Natural killer cell (primary cell): Measurements from ENCODE around the gene ZMIZ1. TPM values are rescaled to one million over a fixed set of nuclear protein-coding genes. Genes with fewer than 3 reads are reported as not detected.
A peak's percentile ranks its signal among the peaks of the same experiment; 100 is the strongest.

Source experiments
- ATAC-seq, 3 donors: fragments of 150-1000 bp in 2 of 3; fragments of 200-7000 bp in 1 of 3; cut with Tn5 transposase; 1 replicate in 1 of 3; 2 replicates in 2 of 3; pipeline ENCODE4 v1.10.0; 2021; ENCODE audit warnings: mild to moderate bottlenecking in 2 of 3, moderate library complexity in 2 of 3
- DNase-seq, 2 donors: peaks; one replicate each; pipeline versions ENCODE4 v3.0.0 to v3.0.0-alpha.2; 2013 to 2021; ENCODE audit warnings: mixed read lengths in 1 of 2
- H3K27ac ChIP-seq: one replicate; pipeline ENCODE4 v1.5.1; 2013; ENCODE audit warnings: mild to moderate bottlenecking, low read length
- H3K27me3 ChIP-seq: one replicate; pipeline ENCODE4 v1.6.1; 2013; ENCODE audit warnings: low read length; ENCODE audit not compliant: control insufficient read depth, insufficient read depth
- H3K36me3 ChIP-seq: one replicate; pipeline ENCODE4 v1.6.1; 2013; ENCODE audit warnings: low read length; ENCODE audit not compliant: control insufficient read depth, insufficient read depth
- H3K4me1 ChIP-seq: one replicate; pipeline ENCODE4 v1.6.1; 2013; ENCODE audit warnings: low read length; ENCODE audit not compliant: control insufficient read depth, insufficient read depth
- H3K4me3 ChIP-seq: one replicate; pipeline ENCODE4 v1.5.1; 2013; ENCODE audit warnings: low read length
- H3K9me3 ChIP-seq: one replicate; pipeline ENCODE4 v1.6.1; 2013; ENCODE audit warnings: low read length; ENCODE audit not compliant: control insufficient read depth, insufficient read depth
- H3K27ac Mint-ChIP-seq, 2 donors: one replicate each; pipeline ENCODE4 v1.8.0; 2022; ENCODE audit warnings: mild to moderate bottlenecking in 2 of 2, mixed read lengths in 2 of 2, moderate library complexity in 1 of 2
- H3K27me3 Mint-ChIP-seq, 2 donors: one replicate each; pipeline ENCODE4 v1.8.0; 2022; ENCODE audit warnings: low read depth in 2 of 2, mixed read lengths in 2 of 2
- H3K36me3 Mint-ChIP-seq: one replicate; pipeline ENCODE4 v1.8.0; 2022; ENCODE audit warnings: mixed read lengths
- H3K4me1 Mint-ChIP-seq, 2 donors: one replicate each; pipeline ENCODE4 v1.8.0; 2022; ENCODE audit warnings: mixed read lengths in 2 of 2
- H3K4me3 Mint-ChIP-seq: one replicate; pipeline ENCODE4 v1.8.0; 2022; ENCODE audit warnings: mild to moderate bottlenecking, moderate library complexity, mixed read lengths
- H3K9me3 Mint-ChIP-seq, 2 donors: one replicate each; pipeline ENCODE4 v1.8.0; 2022; ENCODE audit warnings: mixed read lengths in 2 of 2
- WGBS: methylation state at CpG from one replicate; pipeline ENCODE4 v1.1.7; 2013; ENCODE audit warnings: missing lambda C conversion rate; ENCODE audit not compliant: insufficient coverage; 5-methylcytosine and 5-hydroxymethylcytosine counted together
- intact Hi-C: fragments of 100-400 bp; cut with micrococcal nuclease; formaldehyde crosslinking; loops from one replicate; pipeline ENCODE4 v1.14.2; 2022
- total RNA-seq, 4 donors: library from RNA; stranded (reverse); fragments of 120-200 nt in 1 of 4; gene quantifications; one replicate each; pipeline versions ENCODE4 v1.2.3 to v1.2.4, GENCODE V29; 2013 to 2022
- TF ChIP-seq, protein P1 (sequence below): fragments of 200-600 bp; IDR thresholded peaks from one replicate; pipeline ENCODE4 v1.8.0; 2022; ENCODE audit warnings: antibody characterized with exemption

ZMIZ1 gene
- total RNA-seq, 3 donors from 2014 or later (not counting 1 experiment from before 2014, with no cell fraction given) = 36.5 to 51.5 (median 37.9) TPM

DNA sequence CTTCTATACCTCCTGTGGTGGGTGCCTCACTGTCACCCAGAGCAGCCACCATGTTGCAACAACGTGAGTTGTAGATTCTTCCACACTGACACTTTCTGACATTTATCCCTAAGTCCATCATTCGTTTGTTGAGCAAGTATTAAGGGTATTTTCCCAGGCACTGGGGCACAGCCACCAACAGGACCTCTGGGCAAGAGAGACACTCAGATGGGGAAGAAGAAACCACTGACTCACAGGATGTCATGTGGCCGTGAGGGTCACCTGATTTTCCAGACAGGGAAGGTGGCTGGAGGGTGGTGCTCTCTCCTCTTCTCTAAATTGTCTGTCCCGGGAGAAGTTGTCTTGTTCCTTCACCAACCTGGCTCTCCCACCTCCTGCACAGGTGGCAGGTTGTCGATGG is 226.8 kb downstream of the ZMIZ1 start:
- intact Hi-C loops = no loop called here
- Mint-ChIP-seq H3K27ac (peak overlapping the region in 1 of 2 donors; percentile 53), H3K9me3 (no peaks in the 10 kb centered on the region), H3K36me3 (no peaks in the 10 kb centered on the region), H3K4me1 (peaks cover 11 to 49% of the 10 kb centered on the region in 2 donors), H3K27me3 (no peaks in the 10 kb centered on the region), H3K4me3 (no peak overlapping the region)
- 54% methylated on average over 4 of the region's 5 CpGs for WGBS
- no peak for DNase-seq
- ATAC-seq = peak in 2 of 3 donors; percentile 33 to 55
- Histone ChIP-seq H3K36me3 (peaks cover 54% of the 10 kb centered on the region), H3K27ac (peak overlapping the region; percentile 34), H3K9me3 (no peaks in the 10 kb centered on the region), H3K4me1 (peaks cover 57% of the 10 kb centered on the region), H3K4me3 (no peak overlapping the region), H3K27me3 (no peaks in the 10 kb centered on the region)
- TF ChIP-seq, protein P1, sequence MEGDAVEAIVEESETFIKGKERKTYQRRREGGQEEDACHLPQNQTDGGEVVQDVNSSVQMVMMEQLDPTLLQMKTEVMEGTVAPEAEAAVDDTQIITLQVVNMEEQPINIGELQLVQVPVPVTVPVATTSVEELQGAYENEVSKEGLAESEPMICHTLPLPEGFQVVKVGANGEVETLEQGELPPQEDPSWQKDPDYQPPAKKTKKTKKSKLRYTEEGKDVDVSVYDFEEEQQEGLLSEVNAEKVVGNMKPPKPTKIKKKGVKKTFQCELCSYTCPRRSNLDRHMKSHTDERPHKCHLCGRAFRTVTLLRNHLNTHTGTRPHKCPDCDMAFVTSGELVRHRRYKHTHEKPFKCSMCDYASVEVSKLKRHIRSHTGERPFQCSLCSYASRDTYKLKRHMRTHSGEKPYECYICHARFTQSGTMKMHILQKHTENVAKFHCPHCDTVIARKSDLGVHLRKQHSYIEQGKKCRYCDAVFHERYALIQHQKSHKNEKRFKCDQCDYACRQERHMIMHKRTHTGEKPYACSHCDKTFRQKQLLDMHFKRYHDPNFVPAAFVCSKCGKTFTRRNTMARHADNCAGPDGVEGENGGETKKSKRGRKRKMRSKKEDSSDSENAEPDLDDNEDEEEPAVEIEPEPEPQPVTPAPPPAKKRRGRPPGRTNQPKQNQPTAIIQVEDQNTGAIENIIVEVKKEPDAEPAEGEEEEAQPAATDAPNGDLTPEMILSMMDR = no peak

DNA sequence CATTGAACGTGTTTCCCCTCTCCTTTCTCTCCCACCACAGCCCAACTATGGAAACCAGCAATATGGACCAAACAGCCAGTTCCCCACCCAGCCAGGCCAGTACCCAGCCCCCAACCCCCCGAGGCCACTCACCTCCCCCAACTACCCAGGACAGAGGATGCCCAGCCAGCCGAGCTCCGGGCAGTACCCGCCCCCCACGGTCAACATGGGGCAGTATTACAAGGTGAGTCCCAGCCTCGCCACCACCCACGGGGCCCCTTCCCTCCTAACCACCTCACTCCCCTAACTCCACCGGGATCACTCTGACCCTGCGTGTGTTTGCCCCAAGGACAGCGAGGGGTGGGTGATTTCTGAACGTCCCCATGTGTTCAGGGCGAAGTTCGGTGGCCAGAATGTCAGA is 227.7 kb downstream of the ZMIZ1 start:
- intact Hi-C loops = no loop called here
- Histone ChIP-seq H3K27ac (no peak overlapping the region), H3K4me3 (no peak overlapping the region), H3K9me3 (no peaks in the 10 kb centered on the region), H3K4me1 (peaks cover 57% of the 10 kb centered on the region), H3K36me3 (peaks cover 62% of the 10 kb centered on the region), H3K27me3 (no peaks in the 10 kb centered on the region)
- Mint-ChIP-seq H3K4me1 (peaks cover 11 to 45% of the 10 kb centered on the region in 2 donors), H3K27me3 (no peaks in the 10 kb centered on the region), H3K36me3 (no peaks in the 10 kb centered on the region), H3K9me3 (no peaks in the 10 kb centered on the region), H3K4me3 (no peak overlapping the region), H3K27ac (no peak overlapping the region)
- DNase-seq (no peak), ATAC-seq (no peak)
- TF ChIP-seq, protein P1 = no peak
- 95% methylated on average over 14 of the region's 14 CpGs for WGBS

DNA sequence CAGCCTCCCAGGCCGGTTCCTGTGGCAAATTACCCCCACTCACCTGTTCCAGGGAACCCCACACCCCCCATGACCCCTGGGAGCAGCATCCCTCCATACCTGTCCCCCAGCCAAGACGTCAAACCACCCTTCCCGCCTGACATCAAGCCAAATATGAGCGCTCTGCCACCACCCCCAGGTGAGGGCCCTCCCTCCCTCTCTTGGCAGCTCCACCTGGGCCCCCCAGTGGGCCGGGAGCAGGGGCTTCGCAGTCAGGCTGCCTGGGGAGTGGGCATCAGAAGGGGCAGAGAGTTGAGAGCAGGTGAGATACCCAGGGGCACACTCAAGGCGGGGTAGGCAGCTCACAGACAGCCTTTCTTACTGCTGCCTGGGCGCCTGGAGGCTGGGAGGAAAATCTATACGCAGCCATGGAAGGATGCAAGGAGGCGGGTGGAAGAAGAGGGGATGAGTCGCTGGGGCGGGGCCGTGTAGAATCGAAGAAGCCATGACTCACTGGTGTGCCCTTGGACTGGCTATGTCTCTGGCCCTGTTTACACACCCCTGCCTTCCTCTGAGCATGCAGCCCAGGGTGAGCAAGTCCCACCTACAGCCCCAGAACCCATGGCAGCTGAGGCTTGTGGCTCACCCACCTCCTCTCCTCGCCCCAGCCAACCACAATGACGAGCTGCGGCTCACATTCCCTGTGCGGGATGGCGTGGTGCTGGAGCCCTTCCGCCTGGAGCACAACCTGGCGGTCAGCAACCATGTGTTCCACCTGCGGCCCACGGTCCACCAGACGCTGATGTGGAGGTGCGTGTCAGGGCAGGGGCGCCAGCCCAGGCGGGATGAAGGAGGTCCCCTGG is 229.9 kb downstream of the ZMIZ1 start:
- intact Hi-C loops = no loop called here
- DNase-seq = no peak

More for the DNA sequence above, 229.9 kb downstream of the ZMIZ1 start:
- TF ChIP-seq, protein P1 = no peak
- H3K36me3 ChIP-seq = peaks cover 74% of the 10 kb centered on the region
- no peaks in the 10 kb centered on the region for H3K9me3 ChIP-seq
- no peak overlapping the region for H3K27ac ChIP-seq
- Mint-ChIP-seq H3K4me3 (no peak overlapping the region), H3K4me1 (peaks cover 11 to 35% of the 10 kb centered on the region in 2 donors), H3K36me3 (no peaks in the 10 kb centered on the region), H3K27me3 (no peaks in the 10 kb centered on the region), H3K9me3 (no peaks in the 10 kb centered on the region), H3K27ac (peak overlapping the region in 1 of 2 donors; percentile 26)
- H3K4me1 ChIP-seq = peaks cover 38% of the 10 kb centered on the region
- peak; percentile 31 to 44 (median 43) for ATAC-seq
- no peak overlapping the region for H3K4me3 ChIP-seq
- H3K27me3 ChIP-seq = no peaks in the 10 kb centered on the region
- whole genome bisulfite sequencing = 89% methylated on average over 27 of the region's 27 CpGs
